ENCODE measurements around the gene AGMO. TPM values are rescaled to one million over a fixed set of nuclear protein-coding genes. Genes with fewer than 3 reads are reported as not detected.
A peak's percentile ranks its signal among the peaks of the same experiment; 100 is the strongest.

Gene AGMO
- total RNA-seq, 4 donors from 2014 or later: 0.17 to 0.83 (median 0.45) TPM; not detected in 1

DNA sequence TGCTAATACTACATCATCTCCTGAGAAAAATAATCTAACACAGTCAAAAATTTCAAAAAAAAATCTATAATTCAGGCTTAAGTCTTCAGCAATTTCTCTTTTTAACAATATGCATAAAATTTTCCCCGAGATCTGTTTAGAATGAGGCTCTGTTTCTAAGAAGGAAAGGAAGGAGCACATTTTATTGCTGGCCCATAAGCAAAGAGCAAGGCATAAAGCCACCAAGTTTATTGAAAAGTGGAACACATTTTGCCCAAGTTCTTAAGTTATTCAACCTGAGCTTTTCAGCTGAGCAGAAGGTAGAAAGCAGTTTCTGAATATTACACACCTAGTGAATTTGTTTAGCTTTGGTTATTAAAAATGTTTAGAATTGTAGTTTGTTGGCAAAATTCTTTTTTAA is 73.9 kb downstream of the AGMO start:
- intact Hi-C loops (cut with DNase I): no loop called here
- Histone ChIP-seq H3K27ac (replicated peaks in 1 of 4) (no peak overlapping the region), H3K36me3 (no peaks in the 10 kb centered on the region), H3K9me3 (no peaks in the 10 kb centered on the region), H3K4me1 (peaks cover 0 to 17% (median 5%) of the 10 kb centered on the region in 4 donors), H3K4me3 (no peak overlapping the region), H3K27me3 (no peaks in the 10 kb centered on the region)
- 79% methylated on average over 1 of the region's 1 CpG for WGBS
- TF ChIP-seq EP300 (IDR thresholded peaks at IDR 0.05) (no peak), POLR2A (IDR thresholded peaks at IDR 0.05; ENCODE audit: low read depth) (no peak), POLR2AphosphoS5 (IDR thresholded peaks at IDR 0.05) (no peak), CTCF (IDR thresholded peaks at IDR 0.05) (no peak)
- DNase-seq (ENCODE audit: extremely low spot score): no peak

DNA sequence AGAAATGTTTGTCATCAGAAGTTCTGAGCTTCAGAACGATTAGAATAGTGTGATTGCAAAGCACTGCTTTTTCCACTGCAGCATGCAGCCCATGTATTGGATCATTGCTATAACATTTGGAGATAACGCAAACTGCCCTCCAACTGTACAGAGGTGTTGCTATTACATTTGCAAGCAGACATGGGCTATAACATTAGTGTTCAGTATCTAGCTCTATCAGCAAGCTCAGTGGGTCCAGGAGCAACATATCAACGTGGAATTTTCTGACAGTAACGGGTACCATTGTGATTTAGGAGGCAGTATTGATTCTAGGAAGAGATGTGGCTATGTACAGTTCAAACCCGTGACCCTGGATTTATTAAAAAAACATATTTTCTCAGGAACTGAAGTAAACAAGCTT is 75.8 kb downstream of the AGMO start:
- WGBS: 63% methylated on average over 5 of the region's 5 CpGs
- no peaks in the 10 kb centered on the region for H3K27me3 ChIP-seq
- no peak for TF ChIP-seq POLR2A (IDR thresholded peaks at IDR 0.05; ENCODE audit: low read depth)
- no peaks in the 10 kb centered on the region for H3K36me3 ChIP-seq
- no peak overlapping the region for H3K4me3 ChIP-seq
- peaks cover 0 to 26% (median 6%) of the 10 kb centered on the region in 4 donors for H3K4me1 ChIP-seq
- DNase-seq (ENCODE audit: extremely low spot score): no peak
- no peak overlapping the region for H3K27ac ChIP-seq (replicated peaks in 1 of 4)
- H3K9me3 ChIP-seq: no peaks in the 10 kb centered on the region
- intact Hi-C loops (cut with DNase I): no loop called here

DNA sequence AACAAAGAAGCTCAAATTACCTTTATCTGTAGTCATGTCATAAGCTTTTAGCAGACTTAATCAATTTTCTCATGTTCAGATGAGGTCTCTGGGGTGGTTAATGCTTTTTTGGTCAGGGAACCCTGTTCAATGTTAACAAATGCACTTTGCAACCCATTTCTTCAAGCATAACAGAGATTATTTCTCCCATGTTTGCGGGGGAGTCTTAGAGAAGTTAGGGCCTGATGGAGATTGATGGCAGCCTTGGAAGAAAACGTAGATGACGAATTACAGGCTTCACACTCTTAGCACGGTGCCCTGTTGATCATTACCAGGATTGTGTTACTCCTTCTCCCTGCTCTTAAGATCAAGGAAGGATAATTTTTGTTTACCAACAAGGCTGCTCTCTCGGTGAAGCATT is 76.4 kb downstream of the AGMO start:
- no peaks in the 10 kb centered on the region for H3K27me3 ChIP-seq
- no peak overlapping the region for H3K4me3 ChIP-seq
- H3K9me3 ChIP-seq: no peaks in the 10 kb centered on the region
- DNase-seq (ENCODE audit: extremely low spot score): no peak
- 81% methylated on average over 5 of the region's 5 CpGs for WGBS
- intact Hi-C loops (cut with DNase I): no loop called here
- H3K36me3 ChIP-seq: no peaks in the 10 kb centered on the region
- TF ChIP-seq CTCF (IDR thresholded peaks at IDR 0.05): no peak
- TF ChIP-seq POLR2A (IDR thresholded peaks at IDR 0.05; ENCODE audit: low read depth): no peak
- no peak for TF ChIP-seq EP300 (IDR thresholded peaks at IDR 0.05)
- TF ChIP-seq POLR2AphosphoS5 (IDR thresholded peaks at IDR 0.05): no peak
- H3K4me1 ChIP-seq: peaks cover 0 to 32% (median 11%) of the 10 kb centered on the region in 4 donors
- no peak overlapping the region for H3K27ac ChIP-seq (replicated peaks in 1 of 4)

DNA sequence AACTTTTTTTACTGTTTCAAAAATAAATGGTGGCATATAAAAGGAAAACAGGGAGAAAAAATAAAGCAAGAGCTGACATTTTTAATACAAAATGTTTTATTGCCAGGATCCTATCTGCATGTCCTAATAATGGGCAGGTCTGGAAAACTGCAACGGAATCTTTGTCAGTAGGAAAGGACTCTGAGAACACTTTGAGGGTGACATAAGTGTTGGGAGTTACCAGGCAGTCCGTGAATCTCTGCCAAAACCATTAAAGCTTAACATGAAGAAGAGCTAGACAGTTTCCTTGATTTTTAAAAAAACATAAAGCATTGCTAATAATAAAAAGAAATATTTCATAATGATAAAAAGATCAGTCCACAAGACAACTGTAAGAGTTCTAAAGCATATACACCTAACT is 80.7 kb downstream of the AGMO start:
- Histone ChIP-seq H3K4me3 (no peak overlapping the region), H3K4me1 (peaks cover 0 to 32% (median 13%) of the 10 kb centered on the region in 4 donors), H3K27ac (replicated peaks in 1 of 4) (no peak overlapping the region), H3K27me3 (no peaks in the 10 kb centered on the region), H3K36me3 (no peaks in the 10 kb centered on the region), H3K9me3 (no peaks in the 10 kb centered on the region)
- WGBS: 25% methylated on average over 2 of the region's 2 CpGs
- TF ChIP-seq EP300 (IDR thresholded peaks at IDR 0.05) (no peak), CTCF (IDR thresholded peaks at IDR 0.05) (no peak), POLR2A (IDR thresholded peaks at IDR 0.05; ENCODE audit: low read depth) (no peak), POLR2AphosphoS5 (IDR thresholded peaks at IDR 0.05) (no peak)
- intact Hi-C loops (cut with DNase I): no loop called here
- no peak for DNase-seq (ENCODE audit: extremely low spot score)

DNA sequence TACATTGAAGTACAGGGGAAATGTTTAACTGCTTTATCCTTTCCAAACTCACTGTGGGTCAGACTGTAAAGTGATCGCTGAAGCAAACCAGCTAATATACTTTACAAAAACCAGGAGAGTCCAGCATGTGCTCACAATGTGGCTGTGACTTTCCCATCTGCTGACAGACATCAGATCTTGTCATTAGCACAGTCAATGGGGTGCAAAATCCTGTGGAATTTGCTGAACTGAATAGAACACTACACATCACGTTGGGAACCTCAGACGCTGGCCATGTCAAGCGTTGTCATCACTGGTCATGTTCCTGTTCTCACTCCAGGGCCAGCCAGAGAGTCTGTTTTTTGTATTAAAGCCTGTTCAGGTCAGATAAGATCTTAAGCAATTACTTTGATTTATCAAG is 83.4 kb downstream of the AGMO start:
- peaks cover 0 to 37% (median 16%) of the 10 kb centered on the region in 4 donors for H3K4me1 ChIP-seq
- no peak overlapping the region for H3K27ac ChIP-seq (replicated peaks in 1 of 4)
- intact Hi-C loops (cut with DNase I): no loop called here
- H3K36me3 ChIP-seq: no peaks in the 10 kb centered on the region
- H3K9me3 ChIP-seq: peaks cover 0 to 4% (median 0%) of the 10 kb centered on the region in 4 donors
- no peaks in the 10 kb centered on the region for H3K27me3 ChIP-seq
- no peak for TF ChIP-seq POLR2A (IDR thresholded peaks at IDR 0.05; ENCODE audit: low read depth)
- no peak for TF ChIP-seq EP300 (IDR thresholded peaks at IDR 0.05)
- WGBS: 86% methylated on average over 4 of the region's 4 CpGs
- no peak for DNase-seq (ENCODE audit: extremely low spot score)
- H3K4me3 ChIP-seq: no peak overlapping the region

DNA sequence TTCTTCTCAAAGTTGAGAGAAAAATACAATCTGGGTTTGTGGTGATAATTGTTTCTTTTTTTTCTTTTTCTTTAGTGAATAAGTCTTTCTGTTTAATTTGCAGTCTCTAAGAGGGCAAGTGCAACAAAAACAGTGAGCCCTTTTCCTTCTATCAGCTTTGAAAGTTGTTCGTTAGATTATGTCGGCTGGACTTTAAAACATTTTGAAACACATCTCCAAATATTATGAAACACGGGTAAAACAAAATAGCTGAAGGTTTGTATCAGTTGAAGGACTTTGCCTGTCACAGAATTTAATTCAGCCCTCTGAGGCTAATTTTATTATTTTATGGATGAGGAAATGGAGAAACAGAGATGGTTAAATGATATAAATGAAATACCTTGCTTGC is 85.3 kb downstream of the AGMO start:
- peaks cover 0 to 5% (median 0%) of the 10 kb centered on the region in 4 donors for H3K9me3 ChIP-seq
- no peaks in the 10 kb centered on the region for H3K27me3 ChIP-seq
- TF ChIP-seq POLR2A (IDR thresholded peaks at IDR 0.05; ENCODE audit: low read depth): no peak
- no peak for TF ChIP-seq POLR2AphosphoS5 (IDR thresholded peaks at IDR 0.05)
- TF ChIP-seq CTCF (IDR thresholded peaks at IDR 0.05): no peak
- no peak for TF ChIP-seq EP300 (IDR thresholded peaks at IDR 0.05)
- no peaks in the 10 kb centered on the region for H3K36me3 ChIP-seq
- H3K4me3 ChIP-seq: peak overlapping the region in 1 of 4 donors; percentile 6
- H3K4me1 ChIP-seq: peaks cover 0 to 36% (median 18%) of the 10 kb centered on the region in 4 donors
- 46% methylated on average over 3 of the region's 3 CpGs for WGBS
- no peak for DNase-seq (ENCODE audit: extremely low spot score)
- H3K27ac ChIP-seq (replicated peaks in 1 of 4): peak overlapping the region; percentile 15 to 35 (median 24)
- intact Hi-C loops (cut with DNase I): no loop called here
